K562 (cell line): ENCODE measurements around the gene TEX52. TPM values are rescaled to one million over a fixed set of nuclear protein-coding genes. Genes with fewer than 3 reads are reported as not detected.

Source experiments
- ATAC-seq: fragments of 200-7000 bp; cut with Tn5 transposase; 3 replicates; pipeline ENCODE4 v1.9.1; 2020; ENCODE audit warnings: moderate library complexity
- BruUV-seq: library from RNA; stranded (reverse); fragments of 400-500 nt; replicated peaks from 2 replicates; lab custom pipeline; 2021; lab: Mats Ljungman, UMichigan
- CTCF ChIA-PET: fragments of 300-600 bp; formaldehyde crosslinking; extraction: SDS; loops from one replicate; lab custom pipeline; 2021; ENCODE audit warnings: low intra/inter-chr PET ratio; lab: Yijun Ruan, JAX
- POLR2A ChIA-PET: fragments of 300-600, 350-650 bp; sonication (Branson Sonifier 250); formaldehyde crosslinking; extraction: SDS; loops from one replicate; lab custom pipeline; 2021; ENCODE audit warnings: antibody characterized with exemption, inconsistent platforms; lab: Yijun Ruan, JAX
- DNase-seq, 4 experiments: peaks; one replicate each; pipeline versions ENCODE4 v3.0.0 to v3.0.0-alpha.2; 2011 to 2018; ENCODE audit warnings: low spot score in 3 of 4, mixed read lengths in 3 of 4; ENCODE audit errors: extremely low read depth in 1 of 4
- FAIRE-seq: peaks from 2 replicates; lab custom pipeline; 2011; peaks lifted over from hg19 to GRCh38; lab: Jason Lieb, UNC
- H2AFZ ChIP-seq: 2 replicates; pipeline ENCODE4 v1.6.0; 2011; ENCODE audit warnings: low read depth, low read length, control low read depth, inconsistent platforms
- H3K27ac ChIP-seq: fragments of 200-600 bp; 3 replicates; pipeline ENCODE4 v1.8.0; 2011; ENCODE audit warnings: low read depth, mild to moderate bottlenecking, control low read depth, inconsistent platforms, low read length, moderate library complexity, mixed read lengths; ENCODE audit errors: extremely low read depth
- H3K27me3 ChIP-seq, 2 experiments: fragments of 300-600 bp in 1 of 2; 2 replicates in 1 of 2; 3 replicates in 1 of 2; pipeline versions ENCODE4 v1.6.0 to v1.8.0; 2011; ENCODE audit warnings: inconsistent platforms in 2 of 2, low read length in 2 of 2, mild to moderate bottlenecking in 1 of 2, mixed read lengths in 1 of 2, moderate library complexity in 1 of 2; ENCODE audit not compliant: control insufficient read depth in 2 of 2, insufficient read depth in 2 of 2
- H3K36me3 ChIP-seq: fragments of 300-600 bp; 3 replicates; pipeline ENCODE4 v1.8.0; 2011; ENCODE audit warnings: mild to moderate bottlenecking, low read length, inconsistent platforms; ENCODE audit not compliant: control insufficient read depth, insufficient read depth
- H3K4me1 ChIP-seq, 2 experiments: fragments of 200-600 bp in 1 of 2; replicated peaks in 1 of 2; 2 replicates in 1 of 2; 3 replicates in 1 of 2; pipeline versions ENCODE4 v1.5.1 to v1.8.0; 2011; ENCODE audit warnings: inconsistent platforms in 2 of 2, low read length in 2 of 2, mild to moderate bottlenecking in 1 of 2, mixed read lengths in 1 of 2, moderate library complexity in 1 of 2; ENCODE audit not compliant: control insufficient read depth in 2 of 2, insufficient read depth in 2 of 2
- H3K4me2 ChIP-seq: 2 replicates; pipeline ENCODE4 v1.6.1; 2011; ENCODE audit warnings: low read length, control low read depth, inconsistent platforms, mixed read lengths; ENCODE audit not compliant: insufficient read depth
- H3K4me3 ChIP-seq: fragments of 200-600 bp; sonication (generic), shearing (Covaris generic); 2 replicates; pipeline ENCODE4 v1.5.1; 2016; ENCODE audit warnings: control low read depth, inconsistent platforms
- H3K79me2 ChIP-seq: fragments of 200-600 bp; 3 replicates; pipeline ENCODE4 v1.8.0; 2011; ENCODE audit warnings: low read length, inconsistent platforms; ENCODE audit not compliant: control insufficient read depth, insufficient read depth
- H3K9ac ChIP-seq, 2 experiments: 2 replicates each; pipeline versions ENCODE4 v1.6.0 to v1.6.1; 2011; ENCODE audit warnings: low read depth in 2 of 2, low read length in 2 of 2, control low read depth in 1 of 2, inconsistent platforms in 1 of 2, mild to moderate bottlenecking in 1 of 2, mixed read lengths in 1 of 2; ENCODE audit not compliant: insufficient read depth in 1 of 2
- H3K9me1 ChIP-seq: one replicate; pipeline ENCODE4 v1.6.0; 2011; ENCODE audit warnings: inconsistent platforms, mild to moderate bottlenecking, low read length, moderate library complexity; ENCODE audit not compliant: control insufficient read depth, insufficient read depth
- H3K9me3 ChIP-seq: replicated peaks from 2 replicates; pipeline ENCODE4 v1.5.1; 2011; ENCODE audit warnings: low read depth, low read length, inconsistent platforms; ENCODE audit not compliant: control insufficient read depth, insufficient read depth
- H4K20me1 ChIP-seq: replicated peaks from 2 replicates; pipeline ENCODE4 v1.6.1; 2011; ENCODE audit warnings: low read length, inconsistent platforms, mixed read lengths; ENCODE audit not compliant: control insufficient read depth, insufficient read depth
- ARID3A ChIP-seq: IDR thresholded peaks from 2 replicates; pipeline ENCODE4 v1.6.1; 2012; ENCODE audit warnings: low read depth, low read length, improper control_type of control experiment, borderline replicate concordance
- CBX2 ChIP-seq: fragments of 200-600 bp; sonication (generic); IDR thresholded peaks from one replicate; pipeline ENCODE4 v1.6.1; 2012; ENCODE audit warnings: mild to moderate bottlenecking, low read length, inconsistent platforms; ENCODE audit not compliant: insufficient read depth, poor library complexity, severe bottlenecking
- E2F5 ChIP-seq: sonication (generic); formaldehyde crosslinking; IDR thresholded peaks from 2 replicates; pipeline ENCODE4 v1.8.0; 2022; ENCODE audit warnings: mild to moderate bottlenecking, missing genetic modification reagents
- NFRKB ChIP-seq: fragments of 450-650 bp; IDR thresholded peaks from 2 replicates; pipeline ENCODE4 v1.6.1; 2016; ENCODE audit warnings: low read depth
- THAP7 ChIP-seq: fragments of 250-450 bp; sonication (Bioruptor Pico); IDR thresholded peaks from 2 replicates; pipeline ENCODE4 v1.5.0; 2021
- THRB ChIP-seq: fragments of 450-650 bp; formaldehyde crosslinking; conservative IDR thresholded peaks from 2 replicates; pipeline ENCODE4 v1.4.0; 2022; ENCODE audit warnings: mild to moderate bottlenecking, missing genetic modification characterization
- WGBS: fragments of 100-300 bp; shearing (Covaris generic); methylation state at CpG from one replicate; pipeline ENCODE4 v1.1.6; 2016; ENCODE audit warnings: low coverage, mixed read lengths; ENCODE audit not compliant: insufficient coverage; ENCODE audit errors: missing lambda C conversion rate; 5-methylcytosine and 5-hydroxymethylcytosine counted together
- in situ Hi-C: fragments of 300-500 bp; cut with MboI; formaldehyde crosslinking; loops from 4 replicates; pipeline ENCODE4 v1.15.0; 2018; ENCODE audit warnings: inconsistent platforms, mixed read lengths
- intact Hi-C: fragments of 100-400 bp; cut with micrococcal nuclease; formaldehyde crosslinking; loops from 2 replicates; pipeline ENCODE4 v1.14.2; 2022
- polyA plus RNA-seq, 8 experiments: library from polyadenylated mRNA; depleted of rRNA in 4 of 8; stranded (reverse) in 5 of 8; unstranded in 3 of 8; fragments of >200 nt; fragmentation: Nextera tagmentation in 2 of 8; fragmentation: Illumina TruSeq in 1 of 8; extraction: Ambion mirVana in 2 of 8; extraction: Trizol in 1 of 8; gene quantifications; 2 replicates each; pipeline versions ENCODE4 v1.2.1 to v1.2.3, GENCODE V29; 2011 to 2014; ENCODE audit warnings: inconsistent platforms in 1 of 8, missing spikeins in 1 of 8
- total RNA-seq, 7 experiments: library from RNA; depleted of rRNA in 6 of 7; stranded (reverse); fragments of >200 nt in 6 of 7; fragmentation: Illumina TruSeq in 2 of 7; extraction: Trizol in 2 of 7; gene quantifications; 2 replicates each; pipeline versions ENCODE4 v1.2.1 to v1.2.3, GENCODE V29; 2011 to 2021; ENCODE audit warnings: low replicate concordance in 1 of 7

Gene TEX52
- total and polyA plus RNA-seq, 9 of the 15 experiments (the other 6 are each of a cell fraction or from before 2014, with no cell fraction given), result not detected

GRCh38 chr12:2844786-2845185, 12.1 kb downstream of the TEX52 start (continued):
- TF ChIP-seq ARID3A (no peak), NFRKB (no peak)
- TF ChIP-seq, all 486 proteins: peak for 0

GRCh38 chr12:2842948-2843347, 13.9 kb downstream of the TEX52 start:
- DNase-seq, result no peak
- in situ Hi-C loops (loop anchor here (5.0 kb wide), 1 partner anchor 194 kb away; no protein-coding TSS in a partner anchor), intact Hi-C loops (no loop called here)
- POLR2A ChIA-PET, result interaction anchor here (0.6 kb wide), 1 partner anchor 1316 kb away, joined by 3 read pairs; no protein-coding TSS in a partner anchor
- Histone ChIP-seq H3K27me3 (no peaks in the 10 kb centered on the region), H2AFZ (no peak overlapping the region), H3K9me3 (no peaks in the 10 kb centered on the region), H3K27ac (no peak overlapping the region), H3K4me1 (peaks cover 6 to 8% of the 10 kb centered on the region in 2 experiments; a peak in 4 of 5 replicates), H3K4me2 (no peak overlapping the region), H3K79me2 (no peaks in the 10 kb centered on the region), H4K20me1 (no peaks in the 10 kb centered on the region), H3K9ac (no peak overlapping the region), H3K4me3 (no peak overlapping the region), H3K9me1 (no peaks in the 10 kb centered on the region), H3K36me3 (no peaks in the 10 kb centered on the region)
- TF ChIP-seq THAP7 (CRISPR knock-in tag) (no peak), THRB (CRISPR knock-in tag) (no peak), CBX2 (no peak), E2F5 (CRISPR knock-in tag) (no peak)
- ATAC-seq, result no peak
- 62% methylated on average over 4 of the region's 5 CpGs for WGBS
- FAIRE-seq, result no peak
- CTCF ChIA-PET, result no interaction called here
- BruUV-seq, result no TSS peak
